Activated naive CD4-positive, alpha-beta T cell treated with anti-CD3 and anti-CD28 coated beads, Interleukin-2, amount 10 ng/mL, durations not matched to agents 7 days and 5 days (primary cell): Measurements from ENCODE around the gene TRPM2.

Experiments used
- CTCF ChIA-PET: fragments of 350-600 bp; sonication (Branson Sonifier 250); formaldehyde crosslinking; loops from one replicate; lab custom pipeline; 2021; ENCODE audit warnings: antibody characterized with exemption; lab: Charles Lee
- DNase-seq: peaks from one replicate; pipeline ENCODE4 v3.0.0-alpha.2; 2020
- H3K27ac Mint-ChIP-seq: one replicate; pipeline ENCODE4 v1.8.0; 2021; ENCODE audit warnings: mild to moderate bottlenecking, moderate library complexity, mixed read lengths
- H3K27me3 Mint-ChIP-seq: one replicate; pipeline ENCODE4 v1.8.0; 2021; ENCODE audit warnings: mild to moderate bottlenecking, mixed read lengths
- H3K36me3 Mint-ChIP-seq: one replicate; pipeline ENCODE4 v1.8.0; 2021; ENCODE audit warnings: mixed read lengths
- H3K4me1 Mint-ChIP-seq: one replicate; pipeline ENCODE4 v1.8.0; 2021; ENCODE audit warnings: mixed read lengths
- H3K4me3 Mint-ChIP-seq: one replicate; pipeline ENCODE4 v1.8.0; 2021; ENCODE audit warnings: mild to moderate bottlenecking, moderate library complexity, mixed read lengths
- H3K9me3 Mint-ChIP-seq: one replicate; pipeline ENCODE4 v1.8.0; 2021; ENCODE audit warnings: mixed read lengths

The TRPM2 gene

GRCh38 chr21:44449473-44450363 lies 96.3 kb downstream of the TRPM2 start:
- no peak overlapping the region for H3K4me3 Mint-ChIP-seq
- H3K36me3 Mint-ChIP-seq: peaks cover 2% of the 10 kb centered on the region
- no peak overlapping the region for H3K27ac Mint-ChIP-seq
- CTCF ChIA-PET: no interaction called here
- no peak for DNase-seq
- H3K27me3 Mint-ChIP-seq: peaks cover 73% of the 10 kb centered on the region
- peaks cover 10% of the 10 kb centered on the region for H3K9me3 Mint-ChIP-seq
- peaks cover 5% of the 10 kb centered on the region for H3K4me1 Mint-ChIP-seq

- Mint-ChIP-seq H3K4me1 (peaks cover 5% of the 10 kb centered on the region), H3K27ac (no peak overlapping the region), H3K27me3 (peaks cover 77% of the 10 kb centered on the region), H3K9me3 (peaks cover 10% of the 10 kb centered on the region), H3K36me3 (peaks cover 2% of the 10 kb centered on the region), H3K4me3 (no peak overlapping the region)
- CTCF ChIA-PET: no interaction called here
- DNase-seq: no peak
These were observed 97.0 kb downstream of the TRPM2 start for GRCh38 chr21:44450402-44450801.

DNA sequence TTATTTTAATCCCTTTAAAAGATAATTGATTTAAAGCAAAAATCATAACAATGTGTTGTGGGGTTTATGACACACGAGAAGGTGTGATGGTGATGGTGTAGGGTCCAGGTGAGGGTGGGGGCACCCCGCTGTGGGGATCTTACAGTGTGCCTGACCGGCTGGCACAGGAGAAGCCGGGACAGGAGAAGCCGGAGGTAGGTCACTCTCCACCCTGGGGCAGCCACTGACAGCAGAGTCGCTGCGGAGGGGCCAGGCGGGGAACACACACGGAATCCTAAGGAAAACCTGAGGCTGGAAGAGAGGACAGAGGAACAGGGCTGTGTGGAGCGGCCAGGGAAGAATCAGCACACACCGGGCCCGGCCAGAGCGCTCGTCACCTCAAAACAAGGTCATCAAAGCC lies 97.6 kb downstream of the TRPM2 start:
- Mint-ChIP-seq H3K4me1 (peaks cover 5% of the 10 kb centered on the region), H3K4me3 (no peak overlapping the region), H3K9me3 (peaks cover 10% of the 10 kb centered on the region), H3K27me3 (peaks cover 79% of the 10 kb centered on the region), H3K27ac (no peak overlapping the region), H3K36me3 (peaks cover 2% of the 10 kb centered on the region)
- CTCF ChIA-PET: no interaction called here
- DNase-seq: no peak

GRCh38 chr21:44453120-44453519 lies 99.7 kb downstream of the TRPM2 start:
- H3K9me3 Mint-ChIP-seq: peaks cover 10% of the 10 kb centered on the region
- no peak overlapping the region for H3K4me3 Mint-ChIP-seq
- peaks cover 9% of the 10 kb centered on the region for H3K4me1 Mint-ChIP-seq

GRCh38 chr21:44454058-44454457 lies 100.6 kb downstream of the TRPM2 start:
- Mint-ChIP-seq H3K27ac (no peak overlapping the region), H3K9me3 (peaks cover 10% of the 10 kb centered on the region), H3K36me3 (peaks cover 2% of the 10 kb centered on the region), H3K4me3 (peak overlapping the region; percentile 42), H3K4me1 (peaks cover 11% of the 10 kb centered on the region), H3K27me3 (peaks cover 62% of the 10 kb centered on the region)
- CTCF ChIA-PET: no interaction called here
- DNase-seq: no peak

More at GRCh38 chr21:44453120-44453519, 99.7 kb downstream of the TRPM2 start:
- Mint-ChIP-seq H3K27ac (no peak overlapping the region), H3K36me3 (peaks cover 2% of the 10 kb centered on the region), H3K27me3 (peaks cover 71% of the 10 kb centered on the region)
- DNase-seq: no peak
- CTCF ChIA-PET: no interaction called here

GRCh38 chr21:44454747-44455523 lies 101.5 kb downstream of the TRPM2 start, which contains the start of gene LRRC3:
TSS of gene LRRC3 (plus strand) at chr21:44455510. CDS start at chr21:44456645, 1,135 bp downstream.
- peaks cover 2% of the 10 kb centered on the region for H3K36me3 Mint-ChIP-seq
- H3K4me3 Mint-ChIP-seq: peak within 1 kb of the TSS; percentile 75
- H3K27me3 Mint-ChIP-seq: peaks cover 55% of the 10 kb centered on the region
- peak within 1 kb of the TSS; percentile 28 for H3K27ac Mint-ChIP-seq
- CTCF ChIA-PET: no interaction called here
- peaks cover 11% of the 10 kb centered on the region for H3K4me1 Mint-ChIP-seq
- H3K9me3 Mint-ChIP-seq: peaks cover 10% of the 10 kb centered on the region
- peak; percentile 89 for DNase-seq

- Mint-ChIP-seq H3K27ac (no peak overlapping the region), H3K4me1 (peaks cover 11% of the 10 kb centered on the region), H3K27me3 (peaks cover 47% of the 10 kb centered on the region), H3K4me3 (peak overlapping the region; percentile 75), H3K9me3 (peaks cover 10% of the 10 kb centered on the region), H3K36me3 (peaks cover 2% of the 10 kb centered on the region)
- DNase-seq: peak; percentile 71
- CTCF ChIA-PET: no interaction called here
These were observed 102.2 kb downstream of the TRPM2 start for GRCh38 chr21:44455524-44456213.

- Mint-ChIP-seq H3K27ac (peak overlapping the region; percentile 28), H3K4me1 (peaks cover 11% of the 10 kb centered on the region), H3K9me3 (peaks cover 10% of the 10 kb centered on the region), H3K4me3 (peak overlapping the region; percentile 70), H3K36me3 (peaks cover 2% of the 10 kb centered on the region), H3K27me3 (peaks cover 40% of the 10 kb centered on the region)
- DNase-seq: no peak
- CTCF ChIA-PET: no interaction called here
These were observed 102.9 kb downstream of the TRPM2 start for GRCh38 chr21:44456214-44456914.

DNA sequence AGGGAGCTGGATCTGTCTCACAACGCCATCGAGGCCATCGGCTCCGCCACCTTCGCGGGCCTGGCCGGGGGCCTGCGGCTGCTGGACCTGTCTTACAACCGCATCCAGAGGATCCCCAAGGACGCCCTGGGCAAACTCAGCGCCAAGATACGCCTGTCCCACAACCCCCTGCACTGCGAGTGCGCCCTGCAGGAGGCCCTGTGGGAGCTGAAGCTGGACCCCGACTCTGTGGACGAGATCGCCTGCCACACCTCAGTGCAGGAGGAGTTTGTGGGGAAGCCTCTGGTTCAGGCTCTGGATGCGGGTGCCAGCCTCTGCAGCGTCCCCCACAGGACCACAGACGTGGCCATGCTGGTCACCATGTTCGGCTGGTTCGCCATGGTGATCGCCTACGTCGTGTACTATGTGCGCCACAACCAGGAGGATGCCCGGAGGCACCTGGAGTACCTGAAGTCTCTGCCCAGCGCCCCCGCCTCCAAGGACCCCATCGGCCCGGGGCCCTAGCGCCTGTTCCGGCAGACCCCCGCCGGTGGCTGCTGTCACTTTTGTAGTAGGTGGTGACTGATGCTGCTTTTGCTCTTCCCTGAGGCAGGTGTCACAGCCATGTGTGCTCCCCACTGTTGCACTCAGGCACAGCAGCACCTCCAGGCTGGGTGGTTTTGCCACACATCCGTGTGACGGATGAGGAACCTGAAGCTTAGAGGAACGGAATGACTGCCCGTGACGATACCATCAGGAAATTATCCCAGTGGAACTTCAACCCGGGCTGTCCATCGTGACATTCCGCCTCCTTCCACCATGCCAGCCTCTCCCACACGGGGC lies 103.7 kb downstream of the TRPM2 start:
- H3K27me3 Mint-ChIP-seq: peaks cover 33% of the 10 kb centered on the region
- H3K4me3 Mint-ChIP-seq: peak overlapping the region; percentile 70

DNA sequence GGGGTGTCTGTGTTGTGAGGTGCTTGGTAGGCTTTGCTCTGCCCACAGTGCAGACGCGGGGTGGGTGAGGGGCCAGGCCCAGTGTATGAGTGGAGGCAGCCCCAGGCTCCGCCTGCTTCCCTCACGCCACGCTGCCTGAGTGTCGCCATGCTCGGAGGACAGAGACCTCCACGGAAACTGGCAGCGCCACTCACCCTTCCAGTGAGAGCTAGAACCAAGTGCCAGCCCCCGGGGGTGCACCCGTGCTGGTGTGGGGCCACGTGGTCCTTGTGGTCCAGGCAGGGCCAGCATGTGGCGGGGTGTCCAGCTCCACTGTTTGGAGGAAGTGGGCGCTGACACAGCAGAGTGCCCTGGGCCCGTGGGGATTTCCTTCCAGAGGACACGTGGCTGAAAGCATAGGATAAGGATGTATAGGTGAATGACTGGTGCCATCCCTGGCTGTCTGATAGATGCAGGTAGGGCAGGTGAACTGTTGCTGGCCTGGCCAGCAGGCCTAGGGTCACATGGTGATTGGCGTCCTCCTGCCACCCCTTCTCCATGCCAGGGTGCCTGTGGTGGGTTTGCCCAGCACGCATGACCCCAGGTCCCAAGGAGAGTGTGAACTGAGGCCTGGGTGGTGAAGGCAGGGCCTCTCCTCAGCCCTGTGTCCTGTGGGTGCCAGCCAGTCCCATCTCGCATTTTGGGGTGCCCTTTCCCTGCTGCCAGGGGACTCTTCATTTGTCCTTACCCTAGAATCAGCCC lies 105.7 kb downstream of the TRPM2 start:
- H3K4me3 Mint-ChIP-seq: no peak overlapping the region
- H3K27me3 Mint-ChIP-seq: peaks cover 15% of the 10 kb centered on the region
- CTCF ChIA-PET: no interaction called here
- peaks cover 3% of the 10 kb centered on the region for H3K9me3 Mint-ChIP-seq
- DNase-seq: no peak
- H3K4me1 Mint-ChIP-seq: peaks cover 11% of the 10 kb centered on the region
- no peak overlapping the region for H3K27ac Mint-ChIP-seq
- no peaks in the 10 kb centered on the region for H3K36me3 Mint-ChIP-seq

More for the DNA sequence above, 103.7 kb downstream of the TRPM2 start:
- Mint-ChIP-seq H3K9me3 (peaks cover 9% of the 10 kb centered on the region), H3K27ac (no peak overlapping the region), H3K4me1 (peaks cover 11% of the 10 kb centered on the region), H3K36me3 (peaks cover 2% of the 10 kb centered on the region)
- CTCF ChIA-PET: interaction anchor here (0.6 kb wide), 1 partner anchor 196 kb away, joined by 3 read pairs; no protein-coding TSS in a partner anchor
- no peak for DNase-seq

DNA sequence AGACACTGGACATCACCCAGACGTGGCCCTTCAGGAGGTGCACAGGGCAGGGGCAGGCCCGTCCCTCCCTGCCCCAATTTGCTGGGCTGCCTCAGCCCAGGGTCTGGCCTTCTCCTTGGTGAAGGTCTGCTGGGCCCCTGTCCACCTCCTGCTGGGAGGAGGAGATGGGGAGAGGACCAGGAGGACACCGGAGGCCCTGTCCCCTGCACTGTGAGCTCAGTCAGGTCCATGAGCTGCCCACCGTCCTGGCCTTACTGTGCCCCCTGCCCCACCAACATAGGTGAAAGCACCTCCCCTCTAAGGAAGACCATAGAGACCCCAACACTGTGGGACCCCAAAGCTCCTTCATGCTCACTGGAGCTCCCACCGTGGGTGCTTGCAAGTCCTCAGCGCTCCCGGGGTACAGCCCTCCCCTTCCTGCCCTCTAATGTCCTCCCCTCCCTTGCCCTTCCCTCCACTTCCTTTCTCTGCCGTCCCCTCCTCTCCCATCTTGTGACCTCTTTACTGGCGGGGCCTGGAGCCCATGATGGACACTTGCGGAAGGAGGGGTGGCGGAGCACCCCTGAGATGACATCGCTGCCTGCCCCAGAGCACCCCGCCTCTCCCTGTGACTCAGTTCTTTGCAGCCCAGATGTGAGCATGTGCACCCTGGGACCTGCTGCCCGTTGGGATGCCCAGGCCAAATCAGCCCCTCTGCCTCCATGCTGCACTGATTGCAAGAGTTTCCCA lies 106.5 kb downstream of the TRPM2 start:
- H3K36me3 Mint-ChIP-seq: no peaks in the 10 kb centered on the region
- no peak overlapping the region for H3K27ac Mint-ChIP-seq
- H3K4me3 Mint-ChIP-seq: no peak overlapping the region
- CTCF ChIA-PET: no interaction called here
- H3K27me3 Mint-ChIP-seq: peaks cover 7% of the 10 kb centered on the region
- H3K4me1 Mint-ChIP-seq: peaks cover 6% of the 10 kb centered on the region
- no peak for DNase-seq
- H3K9me3 Mint-ChIP-seq: no peaks in the 10 kb centered on the region

DNA sequence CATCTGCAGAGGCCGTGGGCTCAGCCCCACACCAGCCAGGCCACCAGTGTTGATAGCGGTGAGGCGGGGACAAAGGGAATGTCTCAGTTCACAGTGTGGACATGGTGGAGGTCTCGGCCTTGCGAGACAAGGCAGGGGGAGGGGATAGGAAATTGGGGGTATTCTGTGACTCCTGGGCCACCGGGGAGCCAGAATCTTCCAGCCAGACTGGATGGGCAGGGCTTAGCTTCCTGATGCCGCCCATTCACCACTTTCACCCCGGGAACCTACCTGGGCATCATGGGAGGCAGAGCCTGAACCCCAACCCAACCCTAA lies 107.0 kb downstream of the TRPM2 start:
- peaks cover 6% of the 10 kb centered on the region for H3K4me1 Mint-ChIP-seq
- CTCF ChIA-PET: no interaction called here
- no peak overlapping the region for H3K27ac Mint-ChIP-seq
- H3K4me3 Mint-ChIP-seq: no peak overlapping the region
- H3K9me3 Mint-ChIP-seq: no peaks in the 10 kb centered on the region
- DNase-seq: no peak
- H3K27me3 Mint-ChIP-seq: peaks cover 3% of the 10 kb centered on the region
- no peaks in the 10 kb centered on the region for H3K36me3 Mint-ChIP-seq
